Kidney (tissue), 14 donors: Measurements from ENCODE around the gene FZR1. TPM values are rescaled to one million over a fixed set of nuclear protein-coding genes. Genes with fewer than 3 reads are reported as not detected.

Experiments
- DNase-seq, 5 donors: peaks; one replicate each; pipeline ENCODE4 v3.0.0-alpha.2; 2013 to 2020
- FAIRE-seq: peaks from 2 replicates; lab custom pipeline; 2012; peaks lifted over from hg19 to GRCh38; lab: Jason Lieb, UNC
- H3K27ac ChIP-seq, 2 donors: one replicate each; pipeline ENCODE4 v1.7.0; 2013; ENCODE audit warnings: low read depth in 2 of 2, low read length in 2 of 2, inconsistent platforms in 1 of 2
- H3K27me3 ChIP-seq: one replicate; pipeline ENCODE4 v1.7.1; 2013; ENCODE audit warnings: low read length, inconsistent platforms; ENCODE audit not compliant: control insufficient read depth, insufficient read depth
- H3K36me3 ChIP-seq, 3 donors: one replicate each; pipeline versions ENCODE4 v1.7.0 to v1.7.1; 2013; ENCODE audit warnings: low read length in 3 of 3, control low read depth in 1 of 3, inconsistent platforms in 1 of 3; ENCODE audit not compliant: insufficient read depth in 3 of 3, control insufficient read depth in 2 of 3
- H3K4me1 ChIP-seq, 3 donors: one replicate each; pipeline versions ENCODE4 v1.7.0 to v1.7.1; 2013; ENCODE audit warnings: low read length in 3 of 3, inconsistent platforms in 1 of 3, low read depth in 1 of 3; ENCODE audit not compliant: control insufficient read depth in 2 of 3, insufficient read depth in 2 of 3
- H3K4me3 ChIP-seq, 3 donors: one replicate each; pipeline versions ENCODE4 v1.7.0 to v1.8.1; 2013; ENCODE audit warnings: low read length in 3 of 3, control low read depth in 1 of 3, inconsistent platforms in 1 of 3
- H3K9ac ChIP-seq, 3 donors: one replicate each; pipeline versions ENCODE4 v1.7.0 to v1.7.1; 2013; ENCODE audit warnings: low read length in 3 of 3, control low read depth in 1 of 3, inconsistent platforms in 1 of 3
- H3K9me3 ChIP-seq, 3 donors: one replicate each; pipeline versions ENCODE4 v1.7.0 to v1.7.1; 2013; ENCODE audit warnings: low read length in 3 of 3, control low read depth in 1 of 3, inconsistent platforms in 1 of 3; ENCODE audit not compliant: control insufficient read depth in 2 of 3, insufficient read depth in 1 of 3
- intact Hi-C: fragments of 100-400 bp; cut with DNase I; formaldehyde crosslinking; loops from one replicate; pipeline ENCODE4 v1.11.1; 2022
- polyA plus RNA-seq: library from polyadenylated mRNA; stranded (reverse); fragments of 350-450 nt; fragmentation: Illumina TruSeq; extraction: RNeasy Lipid Tissue Mini Kit (QIAGEN cat#74804); gene quantifications from one replicate; pipeline ENCODE4 v1.2.3, GENCODE V29; 2014; ENCODE audit warnings: low read depth, low replicate concordance; ENCODE audit not compliant: insufficient read depth
- total RNA-seq: library from RNA; stranded (reverse); fragmentation: NEBNext Ultra II Directional; extraction: Animal tissue kit (Norgen Biotek cat#: 25700); gene quantifications from one replicate; pipeline ENCODE4 v1.2.1, GENCODE V29; 2021
- TF ChIP-seq, protein P1 (sequence below): IDR thresholded peaks from 3 replicates; pipeline ENCODE4 v1.5.1; 2012; ENCODE audit warnings: mild to moderate bottlenecking, moderate library complexity, borderline replicate concordance; ENCODE audit not compliant: insufficient read depth; ENCODE audit errors: extremely low read depth
- donor health status: control.
- donor health status: control.
- donor health status: control.
- donor health status: control.
- donor health status: control.
- donor health status: DM: yes; HTN: yes; CAD: no.
- donor health status: Normal renal cell carcinoma (clear cell type).

FZR1 gene
- total and polyA plus RNA-seq, 2 donors from 2014 or later: 28.4 to 48.0 TPM

DNA sequence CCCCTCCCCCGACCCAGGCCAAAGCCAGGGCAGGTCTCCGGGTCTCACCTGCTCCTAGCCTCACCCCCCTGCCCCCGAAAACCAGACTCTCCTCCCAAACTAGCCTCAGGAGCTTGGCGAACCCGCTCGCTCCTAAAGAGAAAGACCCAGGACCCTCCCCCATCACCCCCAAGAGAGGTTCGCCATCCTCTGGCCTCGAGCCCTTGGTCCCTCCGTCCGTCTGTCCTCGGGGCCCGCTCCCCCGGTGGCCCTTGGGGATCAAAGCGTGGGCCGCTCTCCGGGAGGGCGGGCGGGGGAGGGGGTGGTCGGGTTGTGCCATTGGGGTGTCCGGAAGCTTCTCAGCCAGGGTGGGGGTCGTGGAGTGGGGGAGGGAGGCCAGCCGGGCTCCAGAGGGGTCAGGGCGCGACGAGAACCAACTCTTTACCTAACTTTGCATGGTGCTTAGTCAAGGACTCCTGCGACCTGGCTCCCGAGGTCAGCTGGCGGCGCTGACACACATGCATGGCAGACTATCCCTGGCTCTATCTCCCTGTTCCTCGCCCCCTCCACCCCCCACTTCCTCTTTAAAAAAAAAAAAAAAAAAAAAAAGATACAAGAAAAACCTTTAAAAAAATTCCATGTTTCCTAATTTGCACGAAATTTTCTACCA is 41.4 kb upstream of the FZR1 start:
- TF ChIP-seq, protein P1, sequence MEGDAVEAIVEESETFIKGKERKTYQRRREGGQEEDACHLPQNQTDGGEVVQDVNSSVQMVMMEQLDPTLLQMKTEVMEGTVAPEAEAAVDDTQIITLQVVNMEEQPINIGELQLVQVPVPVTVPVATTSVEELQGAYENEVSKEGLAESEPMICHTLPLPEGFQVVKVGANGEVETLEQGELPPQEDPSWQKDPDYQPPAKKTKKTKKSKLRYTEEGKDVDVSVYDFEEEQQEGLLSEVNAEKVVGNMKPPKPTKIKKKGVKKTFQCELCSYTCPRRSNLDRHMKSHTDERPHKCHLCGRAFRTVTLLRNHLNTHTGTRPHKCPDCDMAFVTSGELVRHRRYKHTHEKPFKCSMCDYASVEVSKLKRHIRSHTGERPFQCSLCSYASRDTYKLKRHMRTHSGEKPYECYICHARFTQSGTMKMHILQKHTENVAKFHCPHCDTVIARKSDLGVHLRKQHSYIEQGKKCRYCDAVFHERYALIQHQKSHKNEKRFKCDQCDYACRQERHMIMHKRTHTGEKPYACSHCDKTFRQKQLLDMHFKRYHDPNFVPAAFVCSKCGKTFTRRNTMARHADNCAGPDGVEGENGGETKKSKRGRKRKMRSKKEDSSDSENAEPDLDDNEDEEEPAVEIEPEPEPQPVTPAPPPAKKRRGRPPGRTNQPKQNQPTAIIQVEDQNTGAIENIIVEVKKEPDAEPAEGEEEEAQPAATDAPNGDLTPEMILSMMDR: no peak
- H3K4me3 ChIP-seq: no peak overlapping the region
- H3K9me3 ChIP-seq: no peaks in the 10 kb centered on the region
- intact Hi-C loops: no loop called here
- H3K27me3 ChIP-seq: no peaks in the 10 kb centered on the region
- DNase-seq: no peak
- H3K27ac ChIP-seq: no peak overlapping the region
- no peak for FAIRE-seq
- H3K9ac ChIP-seq: no peak overlapping the region
- peaks cover 0 to 4% (median 0%) of the 10 kb centered on the region in 3 donors for H3K36me3 ChIP-seq
- peaks cover 0 to 5% (median 5%) of the 10 kb centered on the region in 3 donors for H3K4me1 ChIP-seq

DNA sequence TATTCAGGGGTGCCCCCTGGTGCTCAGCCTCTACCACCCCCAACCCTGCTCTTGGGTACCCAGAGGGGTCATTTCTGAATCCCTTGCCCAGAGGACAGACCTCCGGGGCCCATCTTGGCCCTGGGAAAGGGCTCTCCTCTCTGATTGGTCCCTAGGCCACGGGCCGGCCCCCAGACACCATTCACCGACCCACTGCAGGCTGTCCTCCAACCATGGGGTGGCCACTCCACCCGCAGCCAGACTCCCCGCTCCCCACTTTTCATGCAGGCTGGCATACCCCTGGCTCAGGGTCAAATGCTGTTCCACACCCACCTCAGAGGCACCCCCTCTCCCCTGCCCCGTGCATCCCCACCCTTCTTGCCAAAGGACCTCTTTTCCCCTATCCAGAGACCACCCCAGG is 40.6 kb upstream of the FZR1 start:
- no peak overlapping the region for H3K9ac ChIP-seq
- intact Hi-C loops: no loop called here
- no peaks in the 10 kb centered on the region for H3K27me3 ChIP-seq
- TF ChIP-seq, protein P1: no peak
- H3K4me1 ChIP-seq: no peaks in the 10 kb centered on the region
- no peaks in the 10 kb centered on the region for H3K9me3 ChIP-seq
- H3K27ac ChIP-seq: no peak overlapping the region
- peaks cover 0 to 4% (median 0%) of the 10 kb centered on the region in 3 donors for H3K36me3 ChIP-seq
- H3K4me3 ChIP-seq: no peak overlapping the region
- peak in 1 of 5 donors; percentile 42 for DNase-seq
- no peak for FAIRE-seq

DNA sequence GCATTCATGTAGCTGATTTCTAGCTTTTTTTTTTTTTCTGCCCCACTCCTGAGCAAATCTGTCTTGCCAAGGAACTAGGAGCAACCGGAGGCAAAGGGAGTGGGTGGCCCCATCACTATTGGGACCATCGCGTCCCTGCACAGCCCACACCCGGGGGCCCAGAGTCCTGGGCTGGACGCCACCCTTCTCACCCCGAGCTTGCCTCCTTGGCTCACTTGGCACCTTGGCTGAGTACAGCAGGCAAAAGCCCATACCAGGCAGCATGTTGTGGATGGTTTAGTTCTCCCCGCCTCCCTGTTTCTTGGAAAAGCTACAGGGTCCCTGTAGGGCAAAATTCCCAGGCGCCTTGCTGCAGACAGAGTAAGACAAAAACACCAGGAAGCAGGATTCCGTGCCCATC is 39.5 kb upstream of the FZR1 start:
- Histone ChIP-seq H3K4me1 (no peaks in the 10 kb centered on the region), H3K27ac (no peak overlapping the region)
- FAIRE-seq: no peak

More for the DNA sequence above, 39.5 kb upstream of the FZR1 start:
- Histone ChIP-seq H3K36me3 (peaks cover 0 to 4% (median 0%) of the 10 kb centered on the region in 3 donors), H3K9me3 (no peaks in the 10 kb centered on the region), H3K27me3 (no peaks in the 10 kb centered on the region), H3K4me3 (no peak overlapping the region), H3K9ac (no peak overlapping the region)
- DNase-seq: no peak
- TF ChIP-seq, protein P1: no peak
- intact Hi-C loops: no loop called here
